COLO829 (cell line): ENCODE data around the gene RFC3.

Source experiments
- DNase-seq: peaks from one replicate; pipeline ENCODE4 v3.0.0; 2012; ENCODE audit warnings: low spot score

Gene RFC3

GRCh38 chr13:33865945-33866344, 48.0 kb downstream of the RFC3 start:
- no peak for DNase-seq

- no peak for DNase-seq
Measured at GRCh38 chr13:33867472-33867871, 49.5 kb downstream of the RFC3 start.

- no peak for DNase-seq
Measured at GRCh38 chr13:33868343-33868994, 50.5 kb downstream of the RFC3 start.

- no peak for DNase-seq
Measured at GRCh38 chr13:33869005-33869404, 51.1 kb downstream of the RFC3 start.

- DNase-seq, result no peak
Measured at GRCh38 chr13:33870046-33870668, 52.2 kb downstream of the RFC3 start.

GRCh38 chr13:33871207-33872004, 53.5 kb downstream of the RFC3 start:
- no peak for DNase-seq

- DNase-seq, result no peak
Measured at GRCh38 chr13:33872005-33872351, 54.0 kb downstream of the RFC3 start.

GRCh38 chr13:33873251-33873908, 55.4 kb downstream of the RFC3 start:
- DNase-seq, result no peak

- DNase-seq, result no peak
Measured at GRCh38 chr13:33874871-33875270, 56.9 kb downstream of the RFC3 start.

- no peak for DNase-seq
Measured at GRCh38 chr13:33875618-33876401, 57.9 kb downstream of the RFC3 start.

- no peak for DNase-seq
Measured at GRCh38 chr13:33876716-33877394, 58.9 kb downstream of the RFC3 start.

- DNase-seq, result no peak
Measured at GRCh38 chr13:33879118-33879517, 61.2 kb downstream of the RFC3 start.

- DNase-seq, result no peak
Measured at GRCh38 chr13:33882804-33883203, 64.9 kb downstream of the RFC3 start.

GRCh38 chr13:33884531-33885220, 66.7 kb downstream of the RFC3 start:
- no peak for DNase-seq
